NCI-H1694 treated with DMSO at 0.1 percent for 48 hours (cell line): ENCODE data around the gene C4orf50.

Source experiments
- DNase-seq: peaks from one replicate; lab custom pipeline; 2025; lab: John Stamatoyannopoulos, UW

Gene C4orf50

GRCh38 chr4:5921101-5921980 is 96.9 kb downstream of the C4orf50 start:
- DNase-seq = no peak

DNA sequence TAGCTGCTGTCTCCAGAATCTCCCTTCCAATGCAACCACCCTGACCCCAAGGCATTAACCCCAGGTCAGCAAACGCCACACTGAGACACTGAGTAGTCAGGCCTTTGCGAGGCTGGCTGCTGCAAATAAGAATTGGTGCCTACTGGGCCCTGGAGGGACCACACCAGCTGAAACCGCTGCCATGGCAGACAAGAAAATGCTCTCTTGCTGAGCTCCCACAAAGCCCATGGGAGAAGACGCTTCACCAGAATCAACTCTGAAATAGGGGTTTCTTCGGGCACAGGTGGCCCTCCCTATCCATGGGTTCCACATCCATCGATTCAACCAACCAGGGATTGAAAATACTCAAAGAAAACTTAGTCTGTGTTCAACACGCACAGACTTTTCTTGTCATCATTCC is 98.7 kb downstream of the C4orf50 start:
- DNase-seq = no peak

- DNase-seq = no peak
These were observed 99.2 kb downstream of the C4orf50 start for GRCh38 chr4:5919044-5919443.

DNA sequence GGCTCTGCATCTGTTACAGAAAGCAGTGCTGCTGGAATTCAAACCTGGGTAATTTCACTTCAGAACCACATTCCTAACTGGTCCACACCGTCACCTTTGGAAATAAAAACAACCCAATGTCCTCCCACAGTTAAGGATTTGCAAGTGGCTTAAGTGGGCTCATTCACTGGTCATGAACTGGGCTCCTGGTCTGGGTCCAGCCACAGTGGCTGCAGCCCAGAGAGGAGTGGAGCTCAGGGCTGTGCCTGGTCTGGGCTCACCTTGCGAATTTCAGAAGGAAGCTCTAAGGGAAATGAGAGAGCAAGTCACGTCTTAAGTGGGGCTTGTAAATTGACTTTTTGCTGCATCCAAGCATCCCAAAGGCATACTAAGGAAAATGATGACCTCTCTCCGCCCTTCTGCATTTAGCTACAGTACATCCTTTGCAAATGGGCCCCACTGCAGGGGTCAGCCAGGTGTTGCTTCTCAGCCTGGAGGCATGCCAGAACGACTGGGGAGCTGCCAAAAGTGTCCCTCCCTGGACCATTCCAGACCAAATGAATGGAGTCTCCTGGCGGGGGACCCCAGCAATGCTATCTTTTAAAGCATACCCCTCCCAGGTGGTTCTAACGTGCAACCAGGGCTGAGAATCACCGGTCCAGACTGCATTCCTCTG is 99.8 kb downstream of the C4orf50 start:
- no peak for DNase-seq

GRCh38 chr4:5917672-5918071 is 100.6 kb downstream of the C4orf50 start:
- DNase-seq = no peak

DNA sequence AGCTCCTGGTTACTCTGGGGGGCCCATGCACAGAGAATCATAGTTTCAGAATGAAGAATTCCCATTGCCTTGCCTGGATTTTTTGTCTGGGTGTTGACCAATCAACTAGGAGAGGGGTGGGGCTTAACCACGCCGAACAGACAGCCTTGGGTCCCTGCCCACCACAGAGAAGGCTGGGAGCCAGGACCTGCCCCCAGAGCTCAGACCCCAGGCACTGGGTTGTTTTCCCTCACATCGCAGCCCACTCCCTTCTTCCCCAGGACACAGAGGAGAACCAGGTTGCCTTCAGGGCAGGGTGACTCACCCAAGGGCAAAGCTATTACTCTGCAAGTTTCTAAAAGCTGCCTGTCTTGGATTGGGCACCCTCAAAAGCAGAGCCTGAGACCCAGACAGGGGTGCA is 102.0 kb downstream of the C4orf50 start:
- no peak for DNase-seq

DNA sequence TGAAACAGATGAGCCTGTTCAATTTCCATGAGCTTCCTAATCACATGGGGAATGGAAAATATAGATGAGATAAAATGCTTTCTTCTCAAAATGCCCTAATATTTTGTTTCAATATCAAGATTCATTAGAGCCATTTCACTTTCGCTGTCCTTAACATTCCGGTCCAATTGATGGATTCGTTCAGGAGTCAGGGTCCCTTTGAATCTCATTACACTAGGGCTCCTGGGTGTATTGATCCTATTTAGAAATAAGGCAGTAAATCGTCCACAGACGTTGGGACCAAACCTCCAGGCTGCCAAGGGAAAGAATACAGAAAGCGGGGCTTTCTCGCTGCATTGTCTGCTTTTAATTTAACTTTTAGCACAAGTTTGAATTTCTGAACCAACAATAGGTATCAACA is 104.8 kb downstream of the C4orf50 start:
- DNase-seq = no peak

- DNase-seq = peak; percentile 96
These were observed 105.6 kb downstream of the C4orf50 start for GRCh38 chr4:5912614-5913019.

DNA sequence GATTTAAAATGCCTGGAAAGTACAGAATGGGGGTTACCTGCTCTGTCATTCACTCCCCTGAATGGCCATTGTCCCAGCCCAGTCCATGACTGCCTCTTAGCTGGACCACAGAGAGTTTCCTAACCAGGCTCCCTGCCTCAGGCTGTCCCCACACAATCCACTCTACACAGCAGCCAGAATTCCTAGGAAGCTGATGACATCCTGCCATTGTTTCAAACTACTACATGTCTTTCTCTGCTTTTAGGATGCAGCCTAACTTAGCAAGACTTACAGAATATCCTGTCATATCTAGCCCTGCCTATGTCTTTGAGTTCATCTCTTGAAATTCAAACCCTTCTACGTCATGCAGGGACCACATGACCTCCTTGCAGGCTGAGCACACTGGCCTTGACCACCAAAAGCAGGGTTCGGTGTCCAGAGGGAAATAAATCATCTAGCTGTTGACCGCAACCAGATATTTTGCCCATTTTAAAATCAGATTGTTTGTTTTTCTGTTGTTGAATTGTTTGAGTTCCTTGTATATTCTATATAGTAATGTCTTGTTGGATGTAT is 109.3 kb downstream of the C4orf50 start:
- DNase-seq = no peak

GRCh38 chr4:5906191-5906590 is 112.0 kb downstream of the C4orf50 start:
- no peak for DNase-seq

DNA sequence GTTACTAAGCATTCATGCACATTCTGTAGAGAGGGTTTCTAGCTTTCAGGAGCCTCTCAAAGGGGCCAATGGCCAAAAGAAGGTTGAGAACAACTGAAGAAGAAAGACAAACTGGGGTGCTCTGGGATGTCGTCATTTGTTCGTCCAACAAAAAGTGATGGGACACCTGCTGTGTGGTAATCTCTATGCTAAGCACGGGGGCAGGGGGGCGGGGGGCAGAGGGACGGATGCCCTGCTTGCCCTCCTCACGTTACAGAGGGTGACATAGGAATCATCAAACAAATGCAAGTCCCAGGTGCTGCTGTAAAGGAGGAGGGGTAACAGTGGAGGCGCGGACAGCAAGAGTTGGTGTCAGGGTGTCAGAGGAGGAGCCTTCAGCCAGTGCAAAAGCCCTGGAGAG is 112.5 kb downstream of the C4orf50 start:
- DNase-seq = no peak

GRCh38 chr4:5900844-5901243 is 117.4 kb downstream of the C4orf50 start:
- DNase-seq = no peak

- no peak for DNase-seq
These were observed 118.3 kb downstream of the C4orf50 start for GRCh38 chr4:5899881-5900280.

DNA sequence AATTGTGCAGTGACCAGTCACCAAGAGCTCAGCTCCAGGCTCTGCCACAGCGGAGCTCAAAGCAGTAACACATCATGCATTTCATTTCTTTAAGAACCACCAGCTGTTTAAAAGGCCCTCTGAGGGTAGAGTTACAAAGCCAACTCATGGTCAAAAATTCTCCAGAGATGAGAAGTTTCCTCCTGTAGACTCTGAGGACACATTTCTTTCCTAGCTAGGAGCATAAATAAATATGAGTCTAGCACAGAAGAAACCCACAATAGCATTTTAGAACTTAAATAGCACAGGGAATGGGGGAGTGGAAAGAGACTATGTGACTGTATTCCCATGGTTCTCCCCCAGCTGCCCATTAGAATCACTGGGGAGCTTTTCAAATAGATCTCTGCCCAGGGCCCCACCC is 118.8 kb downstream of the C4orf50 start:
- no peak for DNase-seq

- no peak for DNase-seq
These were observed 120.6 kb downstream of the C4orf50 start for GRCh38 chr4:5897674-5898073.

- DNase-seq = no peak
These were observed 122.9 kb downstream of the C4orf50 start for GRCh38 chr4:5895287-5895686.

- DNase-seq = peak; percentile 53
These were observed 124.0 kb downstream of the C4orf50 start for GRCh38 chr4:5894266-5894665.

- peak; percentile 32 for DNase-seq
These were observed 124.6 kb downstream of the C4orf50 start for GRCh38 chr4:5893591-5893990.

DNA sequence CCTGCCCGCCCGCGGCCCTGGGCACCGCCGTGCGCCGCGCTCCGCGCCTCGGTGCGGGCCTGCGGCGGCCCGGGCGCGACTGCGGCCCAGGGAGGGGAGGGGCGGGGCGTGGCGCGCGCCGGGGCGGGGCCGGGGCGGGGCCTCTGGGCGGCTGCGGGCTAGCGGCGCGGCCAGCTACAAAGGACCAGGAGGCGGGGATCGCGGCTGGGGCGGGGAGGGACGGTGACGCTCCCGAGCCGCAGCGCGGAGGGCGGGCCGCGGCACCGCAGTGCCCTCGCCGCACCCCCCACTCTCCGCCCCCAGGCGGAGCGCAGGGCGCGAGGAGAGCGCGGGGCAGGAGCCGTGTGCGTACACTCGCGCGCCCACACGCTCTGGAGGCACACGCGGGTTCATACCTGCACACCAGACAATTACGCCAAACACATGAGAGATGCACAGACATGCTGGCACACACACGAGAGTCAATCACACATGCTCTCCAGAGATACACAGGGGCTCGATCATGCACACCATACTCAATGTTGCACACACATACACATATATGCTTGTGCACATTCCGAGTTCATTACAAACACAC is 125.1 kb downstream of the C4orf50 start, which contains the start of gene CRMP1:
CRMP1 (minus strand) TSS at position 83 of the 577 bp plus-strand sequence. CDS start 117 bp downstream, outside the sequence.
- peak; percentile 44 for DNase-seq

- no peak for DNase-seq
These were observed 125.8 kb downstream of the C4orf50 start for GRCh38 chr4:5892323-5893003.

GRCh38 chr4:5891563-5892322 is 126.5 kb downstream of the C4orf50 start:
- DNase-seq = no peak
